ENCODE data around the gene LGR6.

DNA sequence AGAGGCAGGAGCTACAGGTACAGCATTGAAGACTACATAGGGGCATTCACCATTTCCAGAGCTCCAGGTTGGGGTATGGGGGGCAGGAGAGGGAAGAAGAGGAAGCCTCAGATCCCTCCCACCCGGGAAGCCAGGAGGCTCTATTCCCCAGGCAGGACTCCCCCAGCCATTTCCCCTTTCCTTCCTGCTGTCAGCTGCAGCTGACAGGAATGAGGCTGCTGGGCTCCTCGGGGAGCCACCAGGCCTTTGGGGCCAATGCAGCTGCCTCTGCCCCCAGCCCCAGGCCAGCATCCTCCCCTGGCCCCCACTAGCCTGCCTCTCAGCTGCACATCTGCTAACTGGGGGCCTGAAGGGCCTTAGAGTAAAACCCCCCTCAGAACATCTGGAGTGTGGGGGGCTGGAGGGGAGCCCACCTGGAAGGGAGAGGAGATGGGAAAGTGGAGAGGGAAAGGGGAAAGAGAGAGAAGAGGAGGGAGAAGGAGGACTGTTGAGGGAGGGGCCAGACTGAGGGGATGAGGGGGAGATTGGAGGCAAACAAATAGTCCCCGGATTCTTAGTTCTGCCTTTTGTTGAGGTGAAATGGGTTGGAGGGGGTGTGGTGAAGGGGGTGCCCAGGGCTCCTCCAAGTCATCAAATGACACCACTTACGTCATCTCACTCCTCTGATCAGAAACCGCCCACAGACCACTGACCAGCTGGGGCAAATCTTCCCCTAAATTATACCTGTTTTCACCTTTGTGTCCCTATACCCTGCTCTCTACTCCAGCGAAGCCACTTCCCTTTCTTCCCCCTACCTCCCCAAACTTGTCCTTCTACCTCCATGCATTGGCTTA, 58.0 kb downstream of the LGR6 start:
- TF ChIP-seq, protein P1, sequence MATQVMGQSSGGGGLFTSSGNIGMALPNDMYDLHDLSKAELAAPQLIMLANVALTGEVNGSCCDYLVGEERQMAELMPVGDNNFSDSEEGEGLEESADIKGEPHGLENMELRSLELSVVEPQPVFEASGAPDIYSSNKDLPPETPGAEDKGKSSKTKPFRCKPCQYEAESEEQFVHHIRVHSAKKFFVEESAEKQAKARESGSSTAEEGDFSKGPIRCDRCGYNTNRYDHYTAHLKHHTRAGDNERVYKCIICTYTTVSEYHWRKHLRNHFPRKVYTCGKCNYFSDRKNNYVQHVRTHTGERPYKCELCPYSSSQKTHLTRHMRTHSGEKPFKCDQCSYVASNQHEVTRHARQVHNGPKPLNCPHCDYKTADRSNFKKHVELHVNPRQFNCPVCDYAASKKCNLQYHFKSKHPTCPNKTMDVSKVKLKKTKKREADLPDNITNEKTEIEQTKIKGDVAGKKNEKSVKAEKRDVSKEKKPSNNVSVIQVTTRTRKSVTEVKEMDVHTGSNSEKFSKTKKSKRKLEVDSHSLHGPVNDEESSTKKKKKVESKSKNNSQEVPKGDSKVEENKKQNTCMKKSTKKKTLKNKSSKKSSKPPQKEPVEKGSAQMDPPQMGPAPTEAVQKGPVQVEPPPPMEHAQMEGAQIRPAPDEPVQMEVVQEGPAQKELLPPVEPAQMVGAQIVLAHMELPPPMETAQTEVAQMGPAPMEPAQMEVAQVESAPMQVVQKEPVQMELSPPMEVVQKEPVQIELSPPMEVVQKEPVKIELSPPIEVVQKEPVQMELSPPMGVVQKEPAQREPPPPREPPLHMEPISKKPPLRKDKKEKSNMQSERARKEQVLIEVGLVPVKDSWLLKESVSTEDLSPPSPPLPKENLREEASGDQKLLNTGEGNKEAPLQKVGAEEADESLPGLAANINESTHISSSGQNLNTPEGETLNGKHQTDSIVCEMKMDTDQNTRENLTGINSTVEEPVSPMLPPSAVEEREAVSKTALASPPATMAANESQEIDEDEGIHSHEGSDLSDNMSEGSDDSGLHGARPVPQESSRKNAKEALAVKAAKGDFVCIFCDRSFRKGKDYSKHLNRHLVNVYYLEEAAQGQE (IDR thresholded peaks at IDR 0.05; ENCODE audit: insufficient read depth in 1 of 2, low read depth in 2 of 2, low read length in 2 of 2): no peak
- TF ChIP-seq POLR2AphosphoS5 (IDR thresholded peaks at IDR 0.05; ENCODE audit: low read depth, low read length): no peak

All from PFSK-1 (cell line).